SKM-1 treated with dmso at 0.1 percent for 144 hours (cell line): ENCODE data around the gene RFESD.

Source experiments
- DNase-seq: peaks from one replicate; lab custom pipeline; 2025; ENCODE audit not compliant: unreplicated experiment; lab: John Stamatoyannopoulos, UW

RFESD gene

DNA sequence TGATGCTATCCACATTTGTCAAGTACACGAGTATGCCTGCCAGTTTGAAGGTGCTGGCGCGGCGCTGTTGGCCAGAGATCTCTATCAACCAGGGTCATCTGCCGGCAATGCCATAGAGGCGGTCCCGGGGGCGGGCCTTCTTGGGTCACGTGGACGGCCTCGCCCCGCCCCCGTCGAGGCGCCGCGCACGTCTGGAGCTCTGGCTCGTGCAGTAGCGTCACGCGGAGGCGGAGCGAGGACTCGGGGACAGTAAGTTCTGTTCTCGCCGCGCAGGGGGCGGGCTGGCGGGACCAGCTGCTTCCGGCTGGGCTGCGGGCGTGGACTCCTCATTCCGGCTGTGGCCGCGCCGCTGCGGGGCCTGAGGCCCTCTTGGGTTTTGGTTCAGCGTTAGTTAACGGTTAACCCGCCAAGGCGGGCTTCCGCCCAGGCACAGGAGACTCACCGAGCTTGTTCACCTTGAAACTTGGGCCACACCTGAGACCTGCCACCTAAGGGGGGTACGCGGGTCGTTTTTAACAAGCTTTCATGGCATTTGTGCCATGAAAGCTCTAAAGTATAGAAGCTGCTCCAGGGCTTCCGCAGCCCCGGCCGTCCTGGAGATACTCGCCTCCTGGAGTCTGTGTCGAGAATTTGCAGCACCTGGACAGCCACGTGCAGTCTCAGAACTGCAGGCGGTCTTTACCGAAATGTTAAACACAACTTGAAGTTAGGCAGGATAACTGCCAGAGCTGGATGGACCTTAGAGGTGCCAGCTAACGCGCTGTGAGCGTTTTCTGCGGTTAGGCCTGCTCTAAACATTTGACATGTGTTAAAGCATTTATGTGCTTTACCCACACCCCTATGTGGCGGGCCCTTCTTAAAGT, at the start of gene RFESD:
Gene RFESD (plus strand): TSS at position 209 of the 863 bp plus-strand sequence. CDS start 5,495 bp downstream, outside the sequence.
- DNase-seq, result peak; percentile 95

DNA sequence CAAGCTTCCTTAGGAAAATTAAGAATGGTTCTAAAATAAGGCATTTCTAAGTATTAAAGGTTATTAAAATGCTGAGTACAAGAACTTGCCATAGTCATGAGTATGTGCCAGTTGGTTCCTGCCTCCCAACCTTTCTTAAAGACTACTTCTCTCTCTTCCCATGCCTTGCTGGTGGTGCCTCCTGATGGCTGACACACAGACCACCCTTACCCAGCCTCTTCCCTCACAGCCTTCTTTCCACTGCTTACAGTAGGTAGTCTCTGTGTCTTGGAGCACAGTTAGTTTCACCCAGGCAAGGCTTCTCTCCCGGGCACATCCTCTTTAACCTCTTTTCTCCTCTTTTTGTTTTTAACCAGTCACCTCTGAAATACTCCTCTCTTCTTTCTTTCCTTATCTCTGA, 47.3 kb upstream of the RFESD start:
- no peak for DNase-seq

DNA sequence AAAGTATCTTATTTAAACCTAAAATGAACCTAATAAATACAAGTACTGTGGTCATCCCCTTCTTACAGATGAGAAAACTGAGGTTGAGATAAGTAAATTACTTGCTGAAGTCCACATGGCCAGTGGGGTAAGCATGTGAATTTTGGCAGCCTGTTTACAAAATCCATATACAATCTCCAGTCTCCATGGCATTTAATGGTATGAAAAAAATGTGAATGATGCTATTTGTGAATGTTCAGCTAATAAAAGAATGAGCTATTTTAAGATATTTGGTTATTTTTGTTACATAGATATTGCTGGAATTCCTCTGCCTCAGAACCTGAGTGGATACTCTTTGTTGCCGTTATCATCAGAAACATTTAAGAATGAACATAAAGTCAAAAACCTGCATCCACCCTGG, 46.0 kb upstream of the RFESD start:
- no peak for DNase-seq

DNA sequence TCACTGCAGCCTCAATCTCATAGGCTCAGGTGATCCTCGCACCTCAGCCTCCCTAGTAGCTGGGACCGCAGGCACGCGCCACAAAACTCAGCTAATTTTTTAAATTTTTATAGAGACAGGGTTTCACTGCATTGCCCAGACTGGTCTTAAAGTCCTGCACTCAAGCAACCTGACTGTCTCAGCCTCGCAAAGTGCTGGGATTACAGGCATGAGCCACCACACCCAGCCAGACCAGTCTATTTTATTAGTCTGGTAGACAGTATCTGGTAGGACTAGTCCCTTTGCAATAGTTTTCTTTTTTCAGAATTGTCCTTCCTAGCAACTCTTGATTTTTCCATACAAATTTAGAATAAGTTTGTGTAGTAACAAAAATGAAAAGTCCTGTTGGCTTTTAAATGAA, 40.8 kb upstream of the RFESD start:
- DNase-seq, result no peak

DNA sequence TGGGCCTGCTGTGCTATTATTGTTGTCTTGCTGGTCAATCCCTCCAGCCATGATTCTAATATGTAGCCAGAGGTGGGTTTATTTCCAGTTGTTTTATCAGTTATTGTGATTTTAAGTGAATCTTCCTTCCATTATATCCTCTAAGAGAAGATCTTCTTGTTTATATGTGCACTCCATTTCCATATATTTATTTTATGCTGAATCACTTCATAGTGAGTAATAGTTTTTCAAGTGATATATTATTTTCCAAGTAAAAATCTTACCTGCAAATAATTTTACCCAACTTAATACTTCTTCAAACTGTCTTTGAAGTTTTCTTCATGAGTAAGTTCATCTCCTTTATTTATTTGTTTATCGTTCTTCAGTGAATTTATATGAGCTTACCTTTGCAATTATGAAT, 40.2 kb upstream of the RFESD start:
- DNase-seq, result no peak

DNA sequence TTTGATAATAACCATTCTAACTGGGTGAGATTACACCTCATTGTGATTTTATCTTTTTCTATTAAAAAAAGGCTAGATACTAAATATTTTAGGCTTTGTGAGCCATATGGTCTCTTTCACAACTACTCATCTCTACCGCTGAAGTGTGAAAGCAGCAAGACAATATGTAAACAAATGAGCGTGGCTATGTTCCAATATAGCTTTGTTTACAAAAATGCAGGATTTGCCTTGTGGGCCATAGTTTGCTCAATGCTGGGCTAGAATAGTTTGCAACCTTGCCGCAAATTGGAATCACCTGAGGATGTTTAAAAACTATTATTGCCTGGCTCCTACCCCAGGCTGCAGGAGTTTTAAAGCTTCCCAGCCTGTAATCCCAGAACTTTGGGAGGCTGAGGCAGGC, 36.9 kb upstream of the RFESD start:
- no peak for DNase-seq

DNA sequence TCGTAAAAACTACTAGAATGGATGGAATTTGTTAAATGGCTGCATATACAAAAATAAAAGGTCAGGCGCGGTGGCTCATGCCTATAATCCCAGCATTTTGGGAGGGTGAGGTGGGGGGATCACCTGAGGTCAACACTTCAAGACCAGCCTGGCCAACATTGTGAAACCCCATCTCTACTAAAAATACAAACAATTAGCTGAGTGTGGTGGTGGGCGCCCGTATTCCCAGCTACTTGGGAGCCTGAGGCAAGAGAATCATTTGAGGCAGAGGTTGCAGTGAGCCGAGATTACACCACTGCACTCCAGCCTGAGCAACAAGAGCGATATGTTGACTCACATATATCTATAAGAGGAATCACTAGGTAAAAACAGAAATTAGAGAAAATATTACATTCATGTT, 36.0 kb upstream of the RFESD start:
- no peak for DNase-seq

DNA sequence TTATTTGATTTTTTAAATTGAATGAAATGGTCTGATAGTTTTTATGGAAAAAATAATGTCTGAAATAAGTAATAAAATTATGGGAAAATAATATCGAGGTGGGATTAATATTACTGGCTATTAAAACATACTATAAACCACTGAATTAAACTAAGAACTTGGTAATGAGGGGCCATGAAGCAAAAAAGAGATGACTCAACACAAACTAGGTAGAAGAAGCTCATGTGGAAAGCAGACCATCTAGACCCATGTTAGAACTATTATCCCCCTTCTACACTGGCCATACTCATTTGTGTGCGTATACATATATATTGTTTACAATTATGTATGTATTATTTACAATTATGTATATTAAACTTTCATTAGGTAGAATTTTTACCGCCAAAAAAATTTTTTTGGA, 35.2 kb upstream of the RFESD start:
- no peak for DNase-seq

DNA sequence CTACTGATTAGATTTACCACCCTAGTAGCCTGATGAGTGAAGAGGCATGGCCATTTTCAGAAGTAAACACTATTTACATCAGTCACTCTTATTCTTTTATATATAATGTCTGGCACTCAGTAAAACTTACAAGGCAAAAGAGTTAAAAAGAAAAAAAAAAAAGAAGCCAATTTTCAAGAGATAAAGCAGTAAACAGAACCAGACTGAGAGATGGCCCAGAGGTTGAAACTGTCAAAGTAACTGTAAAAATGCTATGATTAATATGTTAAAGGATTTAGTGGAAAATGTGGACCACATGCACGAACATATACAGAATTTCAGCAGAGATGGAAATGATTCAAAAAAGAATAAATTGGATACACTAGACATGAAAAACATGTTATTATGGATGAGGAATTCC, 33.1 kb upstream of the RFESD start:
- no peak for DNase-seq

DNA sequence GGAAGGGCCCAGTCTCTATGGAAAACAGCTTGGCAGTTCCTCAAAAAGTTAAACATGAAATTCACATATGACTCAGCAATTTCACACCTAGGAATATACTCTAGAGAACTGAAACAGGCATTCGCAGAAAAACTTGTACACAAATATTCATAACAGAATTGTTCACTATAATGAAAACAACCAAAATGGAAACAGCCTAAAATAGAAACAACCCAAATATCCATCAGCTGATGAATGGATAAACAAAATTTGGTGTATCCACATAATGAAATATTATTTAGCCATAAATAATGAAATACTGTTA, 31.5 kb upstream of the RFESD start:
- no peak for DNase-seq

DNA sequence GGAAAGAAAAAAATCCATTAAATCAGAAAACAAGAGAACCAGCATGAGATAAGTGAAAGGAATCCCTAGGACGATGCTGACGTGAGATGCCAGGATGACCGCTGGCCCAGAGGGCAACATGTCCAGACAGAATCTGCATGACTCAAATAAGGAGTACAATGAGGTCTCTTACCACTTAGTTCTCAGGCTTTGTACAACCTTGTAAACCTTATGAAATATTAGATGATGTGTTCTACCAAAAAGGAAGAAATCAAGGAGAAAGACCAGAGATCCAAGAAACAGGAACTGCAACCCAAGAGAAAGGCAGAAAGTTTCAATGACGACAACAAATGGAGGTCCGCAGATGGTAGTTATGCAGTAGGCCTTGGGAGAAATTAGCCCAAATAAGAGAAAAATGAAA, 29.5 kb upstream of the RFESD start:
- DNase-seq, result no peak

DNA sequence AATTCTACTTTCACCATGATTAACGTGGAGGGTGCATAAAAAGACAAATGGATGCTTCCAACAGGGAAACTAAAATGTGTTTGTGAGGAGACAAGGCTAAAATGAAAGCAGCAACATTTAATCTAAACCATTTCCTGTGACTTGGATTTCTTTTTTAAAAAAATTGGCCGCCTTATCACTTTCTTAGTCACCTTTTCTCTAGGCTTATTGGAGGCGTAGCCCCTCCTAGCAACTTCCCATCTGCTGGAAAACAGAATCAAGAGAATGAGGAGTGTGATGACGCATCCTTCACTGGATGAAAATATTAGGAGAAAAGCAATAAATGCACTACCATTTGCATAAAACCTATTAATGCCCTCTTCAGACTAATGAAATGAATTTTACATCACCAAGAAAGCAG, 27.5 kb upstream of the RFESD start:
- no peak for DNase-seq

DNA sequence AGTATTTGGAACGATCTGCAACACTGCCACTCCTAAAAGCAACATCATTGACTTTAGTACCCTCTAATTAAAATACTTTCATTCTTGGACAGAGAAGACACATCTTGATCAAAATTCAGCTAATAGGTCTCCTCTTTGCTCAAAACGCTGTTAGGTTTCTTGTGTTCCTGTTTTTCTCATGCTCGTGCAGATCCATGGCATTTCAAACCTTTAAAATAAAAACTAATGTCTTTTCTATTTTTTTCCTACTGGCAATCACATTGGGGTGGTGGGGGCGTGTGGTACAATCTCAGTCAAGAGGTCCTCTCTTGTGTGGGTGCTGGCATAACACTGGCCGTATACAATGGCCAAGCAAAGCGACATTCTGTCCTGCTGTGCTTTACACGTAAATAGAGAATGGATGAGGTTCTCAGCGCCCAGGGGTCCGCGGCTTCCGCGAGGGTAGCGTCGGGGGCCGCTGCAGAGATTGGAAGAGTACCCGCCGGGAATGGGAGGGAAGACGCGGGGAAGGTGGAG, 27.0 kb upstream of the RFESD start:
- peak; percentile 10 for DNase-seq

DNA sequence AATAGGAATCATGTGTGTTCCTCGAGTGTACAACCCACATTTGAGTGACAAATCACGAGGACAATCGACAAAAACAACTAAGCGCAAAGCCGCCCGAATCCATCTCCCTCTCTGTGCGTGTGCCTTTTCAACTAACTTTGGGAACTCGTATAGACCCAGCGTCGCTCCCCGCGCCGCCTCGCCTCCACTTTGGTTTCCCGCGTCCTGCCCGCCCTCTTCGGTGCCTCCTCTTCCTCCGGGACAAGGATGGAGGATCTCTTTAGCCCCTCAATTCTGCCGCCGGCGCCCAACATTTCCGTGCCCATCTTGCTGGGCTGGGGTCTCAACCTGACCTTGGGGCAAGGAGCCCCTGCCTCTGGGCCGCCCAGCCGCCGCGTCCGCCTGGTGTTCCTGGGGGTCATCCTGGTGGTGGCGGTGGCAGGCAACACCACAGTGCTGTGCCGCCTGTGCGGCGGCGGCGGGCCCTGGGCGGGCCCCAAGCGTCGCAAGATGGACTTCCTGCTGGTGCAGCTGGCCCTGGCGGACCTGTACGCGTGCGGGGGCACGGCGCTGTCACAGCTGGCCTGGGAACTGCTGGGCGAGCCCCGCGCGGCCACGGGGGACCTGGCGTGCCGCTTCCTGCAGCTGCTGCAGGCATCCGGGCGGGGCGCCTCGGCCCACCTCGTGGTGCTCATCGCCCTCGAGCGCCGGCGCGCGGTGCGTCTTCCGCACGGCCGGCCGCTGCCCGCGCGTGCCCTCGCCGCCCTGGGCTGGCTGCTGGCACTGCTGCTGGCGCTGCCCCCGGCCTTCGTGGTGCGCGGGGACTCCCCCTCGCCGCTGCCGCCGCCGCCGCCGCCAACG, 26.3 kb upstream of the RFESD start, which contains the start of gene GPR150:
Gene GPR150 (plus strand): TSS at position 58 of the 840 bp plus-strand sequence. CDS start 189 bp downstream, at position 247.
- DNase-seq, result peak; percentile 37

DNA sequence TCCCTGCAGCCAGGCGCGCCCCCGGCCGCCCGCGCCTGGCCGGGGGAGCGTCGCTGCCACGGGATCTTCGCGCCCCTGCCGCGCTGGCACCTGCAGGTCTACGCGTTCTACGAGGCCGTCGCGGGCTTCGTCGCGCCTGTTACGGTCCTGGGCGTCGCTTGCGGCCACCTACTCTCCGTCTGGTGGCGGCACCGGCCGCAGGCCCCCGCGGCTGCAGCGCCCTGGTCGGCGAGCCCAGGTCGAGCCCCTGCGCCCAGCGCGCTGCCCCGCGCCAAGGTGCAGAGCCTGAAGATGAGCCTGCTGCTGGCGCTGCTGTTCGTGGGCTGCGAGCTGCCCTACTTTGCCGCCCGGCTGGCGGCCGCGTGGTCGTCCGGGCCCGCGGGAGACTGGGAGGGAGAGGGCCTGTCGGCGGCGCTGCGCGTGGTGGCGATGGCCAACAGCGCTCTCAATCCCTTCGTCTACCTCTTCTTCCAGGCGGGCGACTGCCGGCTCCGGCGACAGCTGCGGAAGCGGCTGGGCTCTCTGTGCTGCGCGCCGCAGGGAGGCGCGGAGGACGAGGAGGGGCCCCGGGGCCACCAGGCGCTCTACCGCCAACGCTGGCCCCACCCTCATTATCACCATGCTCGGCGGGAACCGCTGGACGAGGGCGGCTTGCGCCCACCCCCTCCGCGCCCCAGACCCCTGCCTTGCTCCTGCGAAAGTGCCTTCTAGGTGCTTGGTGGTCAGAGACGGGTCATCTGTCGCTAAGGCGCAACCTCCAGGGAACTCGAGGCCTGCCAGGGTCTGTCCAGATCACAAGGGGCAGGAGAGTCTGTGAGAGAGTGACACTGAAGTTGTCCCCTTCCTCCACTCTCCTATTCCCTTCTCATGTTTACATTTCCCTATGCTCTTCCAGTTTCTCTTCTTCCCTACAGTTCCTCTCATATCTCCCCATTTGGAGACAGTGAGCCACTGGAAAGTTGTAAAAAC, 25.4 kb upstream of the RFESD start:
- no peak for DNase-seq

DNA sequence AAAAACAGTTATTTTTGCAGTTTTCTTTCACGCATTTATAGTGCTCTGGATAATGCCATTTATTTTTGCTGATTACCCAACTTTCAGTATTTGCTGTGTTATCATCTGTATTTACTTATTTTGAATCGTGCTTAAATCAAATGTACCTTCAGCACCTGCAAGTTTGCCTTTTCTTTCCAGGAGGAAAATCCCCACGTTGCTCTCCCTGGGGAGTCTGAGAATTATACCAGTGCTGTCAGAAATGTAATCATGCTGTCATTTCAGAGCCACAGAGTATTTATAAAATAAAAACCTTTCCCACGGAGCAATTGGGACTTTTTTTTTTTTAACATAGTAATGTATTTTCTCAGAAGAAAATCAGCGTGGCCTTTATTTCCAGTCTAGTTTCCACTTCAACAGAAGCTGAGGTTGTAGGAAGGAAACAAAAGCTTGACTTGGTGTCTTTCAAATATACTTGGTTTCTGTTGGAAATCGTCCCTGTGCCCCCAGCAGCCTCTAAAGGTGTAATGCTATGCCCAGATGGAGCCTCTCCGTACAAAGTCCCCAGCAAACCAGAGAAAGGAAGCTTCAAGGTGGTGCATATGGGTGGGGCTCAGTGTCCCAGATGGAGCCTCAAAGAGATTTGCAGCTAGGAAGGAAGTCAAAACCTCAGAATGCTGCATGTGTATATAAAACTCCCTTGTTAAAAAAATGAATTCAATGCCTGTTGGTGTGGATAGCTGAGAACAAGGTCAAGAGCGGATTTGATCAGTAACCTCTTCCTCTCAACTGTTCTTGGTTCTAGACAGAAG, 24.5 kb upstream of the RFESD start:
- DNase-seq, result peak; percentile 35

DNA sequence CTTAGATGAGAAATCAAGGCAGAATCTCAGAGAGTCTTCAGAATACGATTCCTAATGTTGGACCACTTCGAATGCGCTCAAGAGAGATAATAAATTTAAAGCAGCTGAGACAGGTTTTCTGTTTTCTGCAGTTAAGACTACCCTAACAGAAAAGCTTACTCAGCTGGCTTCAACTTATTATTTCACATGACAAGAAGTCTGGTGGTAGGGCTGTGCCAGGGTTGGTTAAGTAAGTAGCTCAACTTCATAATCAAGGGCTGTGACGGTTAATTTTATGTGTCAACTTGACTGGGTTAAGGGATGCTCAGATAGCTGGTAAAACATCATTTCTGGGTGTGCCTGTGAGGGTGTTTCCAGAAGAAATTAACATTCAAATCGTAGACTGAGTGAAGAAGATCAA, 22.9 kb upstream of the RFESD start:
- DNase-seq, result no peak

DNA sequence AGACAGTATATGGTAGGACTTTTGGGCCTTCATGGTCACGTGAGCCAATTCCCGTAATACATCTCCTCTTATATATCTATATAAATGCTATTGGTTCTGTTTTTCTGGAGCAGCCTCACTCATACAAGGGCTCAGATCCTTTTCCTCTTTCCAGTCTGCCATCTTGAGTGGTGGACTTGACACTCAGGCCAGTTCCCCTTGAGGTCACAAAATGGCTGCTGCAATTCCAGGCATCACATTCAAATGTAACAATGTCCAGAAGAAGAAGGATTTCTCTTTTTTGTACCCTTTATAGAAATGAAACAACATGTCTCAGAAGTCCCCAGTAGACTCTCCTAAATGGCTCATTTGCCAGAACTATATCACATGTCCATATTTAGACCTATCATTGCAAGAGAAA, 22.2 kb upstream of the RFESD start:
- DNase-seq, result no peak

DNA sequence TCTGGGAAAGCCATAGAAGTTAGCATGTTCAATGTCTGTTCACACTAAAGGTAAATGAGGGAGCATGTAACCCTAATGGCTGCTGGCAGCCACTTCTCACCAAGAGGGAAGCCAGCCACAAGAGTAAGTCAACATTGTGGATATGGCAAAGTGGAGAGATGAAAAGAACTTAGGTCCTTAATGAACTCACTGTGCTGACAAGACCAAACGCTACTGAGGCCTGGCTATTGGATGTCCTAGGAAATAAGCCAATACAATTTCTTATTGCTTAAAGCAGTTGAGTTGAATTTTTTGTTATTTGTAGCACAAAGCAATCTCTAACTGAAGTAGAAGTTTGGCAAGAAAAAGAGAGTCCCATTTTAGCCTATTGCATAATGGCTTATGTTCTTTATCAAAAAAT, 19.9 kb upstream of the RFESD start:
- DNase-seq, result no peak
